GM23248 (cell line): ENCODE results near the gene GOLGA6L2.

Experiments used
- EZH2 ChIP-seq: fragments of 200-600 bp; sonication (generic); IDR thresholded peaks from 2 replicates; pipeline ENCODE4 v1.6.1; 2018; ENCODE audit warnings: antibody characterized with exemption, mild to moderate bottlenecking; ENCODE audit not compliant: insufficient read depth, poor library complexity, severe bottlenecking
- EZH2phosphoT487 ChIP-seq: fragments of 200-600 bp; sonication (generic); IDR thresholded peaks from 2 replicates; pipeline ENCODE4 v1.6.1; 2018; ENCODE audit warnings: antibody characterized with exemption, moderate library complexity, mild to moderate bottlenecking, low read depth; ENCODE audit not compliant: insufficient read depth

- TF ChIP-seq EZH2 = no peak
- no peak for TF ChIP-seq EZH2phosphoT487
Observed at GRCh38 chr15:23467110-23467600, 20.1 kb upstream of the GOLGA6L2 start.
